Daoy (cell line): ENCODE measurements around the gene OVAAL. TPM values are rescaled to one million over a fixed set of nuclear protein-coding genes. Genes with fewer than 3 reads are reported as not detected.

Experiments
- DNase-seq: peaks from one replicate; pipeline ENCODE4 v3.0.0-alpha.2; 2015; ENCODE audit warnings: low read depth
- total RNA-seq: library from RNA; depleted of rRNA; stranded (reverse); fragments of >200 nt; shearing (Covaris generic); gene quantifications from 2 replicates; pipeline ENCODE4 v1.2.3, GENCODE V29; 2014; rRNA removed

Gene OVAAL
- total RNA-seq, result 1.1 TPM in 1 of 2 replicates, not detected in the other

- DNase-seq, result no peak
Observed at GRCh38 chr1:180558664-180559063, at the start of gene OVAAL. OVAAL (plus strand) TSS chr1:180558964.

- DNase-seq, result no peak
Observed at GRCh38 chr1:180510882-180511281, 47.9 kb upstream of the OVAAL start.

GRCh38 chr1:180513531-180513930 is 45.2 kb upstream of the OVAAL start:
- DNase-seq, result no peak

- DNase-seq, result no peak
Observed at GRCh38 chr1:180515364-180515763, 43.4 kb upstream of the OVAAL start.

- peak; percentile 77 for DNase-seq
Observed at GRCh38 chr1:180515857-180516388, 42.8 kb upstream of the OVAAL start.

GRCh38 chr1:180519846-180520245 is 38.9 kb upstream of the OVAAL start:
- DNase-seq, result no peak

- DNase-seq, result no peak
Observed at GRCh38 chr1:180521474-180522212, 37.1 kb upstream of the OVAAL start.

GRCh38 chr1:180522213-180522515 is 36.6 kb upstream of the OVAAL start:
- DNase-seq, result no peak

GRCh38 chr1:180524160-180524914 is 34.4 kb upstream of the OVAAL start:
- no peak for DNase-seq

GRCh38 chr1:180524915-180525714 is 33.6 kb upstream of the OVAAL start:
- no peak for DNase-seq

GRCh38 chr1:180525715-180526039 is 33.1 kb upstream of the OVAAL start:
- DNase-seq, result no peak

- DNase-seq, result peak; percentile 60
Observed at GRCh38 chr1:180527101-180527669, 31.6 kb upstream of the OVAAL start.

- DNase-seq, result no peak
Observed at GRCh38 chr1:180528868-180529470, 29.8 kb upstream of the OVAAL start.

- peak; percentile 85 for DNase-seq
Observed at GRCh38 chr1:180530501-180530900, 28.3 kb upstream of the OVAAL start.

- DNase-seq, result no peak
Observed at GRCh38 chr1:180532854-180533253, 25.9 kb upstream of the OVAAL start.

- peak; percentile 71 for DNase-seq
Observed at GRCh38 chr1:180533266-180533987, 25.3 kb upstream of the OVAAL start.

GRCh38 chr1:180534214-180534613 is 24.6 kb upstream of the OVAAL start:
- DNase-seq, result no peak

- no peak for DNase-seq
Observed at GRCh38 chr1:180535418-180535999, 23.3 kb upstream of the OVAAL start.

- no peak for DNase-seq
Observed at GRCh38 chr1:180536821-180537372, 21.9 kb upstream of the OVAAL start.

GRCh38 chr1:180539136-180539535 is 19.6 kb upstream of the OVAAL start:
- DNase-seq, result no peak
